ENCODE measurements around the gene CD24. TPM values are rescaled to one million over a fixed set of nuclear protein-coding genes. Genes with fewer than 3 reads are reported as not detected.

CD24 gene
- total RNA-seq (2022; extraction: Qiagen RNA extraction; ENCODE audit: low read depth): 217 to 292 TPM (median 287 TPM) in 5 replicates

GRCh38 chr6:106974336-106974998 lies at the start of gene CD24:
TSS of gene CD24 (minus strand) at chr6:106974729. CDS start at chr6:106974646, 83 bp downstream.

Other genes with a start within 250 kb of the CD24 start
- gene MTRES1, start 53.5 kb upstream of the CD24 start, total RNA-seq (2022; extraction: Qiagen RNA extraction; ENCODE audit: low read depth): 8.3 to 15.3 TPM (median 9.2 TPM) in 5 replicates
- 3.2 to 3.7 TPM (median 3.6 TPM) in 5 replicates for gene BEND3, start 140.8 kb upstream of the CD24 start, total RNA-seq (2022; extraction: Qiagen RNA extraction; ENCODE audit: low read depth)

All from A549 treated with ZK216348 at 1 μM for 4 hours (cell line).